HEK293 (cell line): Measurements from ENCODE around the gene KDELR1.

Experiments used
- CTCF ChIA-PET: fragments of 350-600 bp; formaldehyde crosslinking; extraction: SDS; loops from one replicate; lab custom pipeline; 2021; ENCODE audit warnings: antibody characterized with exemption; lab: Yijun Ruan, JAX
- POLR2A ChIA-PET: fragments of 300-600 bp; formaldehyde crosslinking; extraction: SDS; loops from one replicate; lab custom pipeline; 2020; ENCODE audit warnings: antibody characterized with exemption, inconsistent platforms; lab: Yijun Ruan, JAX
- H3K27ac ChIP-seq: fragments of 200-500 bp; sonication (Bioruptor generic); 2 replicates; pipeline ENCODE4 v1.5.1; 2014; ENCODE audit warnings: low read depth, low read length, control low read depth, inconsistent platforms; ENCODE audit errors: extremely low read depth
- H3K36me3 ChIP-seq, 2 experiments: fragments of 200-500 bp in 1 of 2; sonication (Bioruptor generic) in 1 of 2; 1 replicate in 1 of 2; 2 replicates in 1 of 2; pipeline ENCODE4 v1.5.1; 2014 to 2017; ENCODE audit warnings: inconsistent platforms in 2 of 2, low read length in 2 of 2; ENCODE audit not compliant: control insufficient read depth in 2 of 2, insufficient read depth in 1 of 2
- H3K4me1 ChIP-seq: fragments of 200-500 bp; sonication (Bioruptor generic); 2 replicates; pipeline ENCODE4 v1.5.1; 2014; ENCODE audit warnings: mild to moderate bottlenecking, low read length, inconsistent platforms; ENCODE audit not compliant: control insufficient read depth, insufficient read depth
- H3K4me3 ChIP-seq: 2 replicates; pipeline ENCODE4 v1.5.1; 2011; ENCODE audit warnings: low read depth, mild to moderate bottlenecking, control low read depth, low read length, moderate library complexity
- H3K9me3 ChIP-seq: fragments of 200-500 bp; sonication (Bioruptor generic); 2 replicates; pipeline ENCODE4 v1.5.1; 2014; ENCODE audit warnings: low read depth, low read length, inconsistent platforms; ENCODE audit not compliant: control insufficient read depth, insufficient read depth
- GLIS1 ChIP-seq: fragments of 450-650 bp; formaldehyde crosslinking; IDR thresholded peaks from 2 replicates; pipeline ENCODE4 v1.5.1; 2016; ENCODE audit warnings: missing biosample characterization, missing genetic modification characterization
- MEIS1 ChIP-seq: sonication (generic); formaldehyde crosslinking; IDR thresholded peaks from 2 replicates; pipeline ENCODE4 v1.8.1; 2022; ENCODE audit warnings: missing genetic modification reagents, mild to moderate bottlenecking, borderline replicate concordance
- MZF1 ChIP-seq: fragments of 450-650 bp; formaldehyde crosslinking; IDR thresholded peaks from 2 replicates; pipeline ENCODE4 v1.5.1; 2017; ENCODE audit warnings: missing biosample characterization, missing genetic modification characterization, borderline replicate concordance
- OSR2 ChIP-seq: fragments of 450-650 bp; formaldehyde crosslinking; IDR thresholded peaks from 2 replicates; pipeline ENCODE4 v1.5.1; 2016; ENCODE audit warnings: missing biosample characterization, missing genetic modification characterization
- PRDM1 ChIP-seq: fragments of 450-650 bp; formaldehyde crosslinking; IDR thresholded peaks from 2 replicates; pipeline ENCODE4; 2016; ENCODE audit warnings: missing biosample characterization, missing genetic modification characterization
- RBAK ChIP-seq: fragments of 450-650 bp; formaldehyde crosslinking; IDR thresholded peaks from 2 replicates; pipeline ENCODE4 v1.5.1; 2016; ENCODE audit warnings: missing biosample characterization, missing genetic modification characterization
- SP7 ChIP-seq: fragments of 450-650 bp; formaldehyde crosslinking; IDR thresholded peaks from 2 replicates; pipeline ENCODE4 v1.5.1; 2016; ENCODE audit warnings: missing biosample characterization, missing genetic modification characterization
- YY1 ChIP-seq: fragments of 450-650 bp; formaldehyde crosslinking; IDR thresholded peaks from 2 replicates; pipeline ENCODE4 v1.5.1; 2018; ENCODE audit warnings: missing biosample characterization, missing genetic modification characterization
- ZBTB17 ChIP-seq: fragments of 450-650 bp; formaldehyde crosslinking; IDR thresholded peaks from 2 replicates; pipeline ENCODE4 v1.5.1; 2016; ENCODE audit warnings: missing biosample characterization, missing genetic modification characterization
- ZNF18 ChIP-seq: fragments of 450-650 bp; formaldehyde crosslinking; IDR thresholded peaks from 2 replicates; pipeline ENCODE4 v1.5.1; 2016; ENCODE audit warnings: missing biosample characterization, missing genetic modification characterization
- ZNF214 ChIP-seq: fragments of 450-650 bp; formaldehyde crosslinking; IDR thresholded peaks from 2 replicates; pipeline ENCODE4 v1.5.1; 2017; ENCODE audit warnings: missing biosample characterization, mild to moderate bottlenecking, missing genetic modification characterization, borderline replicate concordance
- ZNF274 ChIP-seq, 2 experiments: fragments of 200-500 bp in 1 of 2; fragments of 450-650 bp in 1 of 2; sonication (Bioruptor generic) in 1 of 2; formaldehyde crosslinking in 1 of 2; IDR thresholded peaks; 2 replicates each; pipeline versions ENCODE4 v1.5.1 to v1.6.1; 2014 to 2016; ENCODE audit warnings: borderline replicate concordance in 1 of 2, inconsistent platforms in 1 of 2, low read length in 1 of 2, missing biosample characterization in 1 of 2, missing genetic modification characterization in 1 of 2
- ZNF292 ChIP-seq: fragments of 450-650 bp; formaldehyde crosslinking; IDR thresholded peaks from 2 replicates; pipeline ENCODE4 v1.5.1; 2016; ENCODE audit warnings: low read depth, missing biosample characterization, missing genetic modification characterization, borderline replicate concordance
- ZNF398 ChIP-seq: fragments of 450-650 bp; formaldehyde crosslinking; IDR thresholded peaks from 2 replicates; pipeline ENCODE4 v1.5.1; 2017; ENCODE audit warnings: missing biosample characterization, missing genetic modification characterization
- ZNF449 ChIP-seq: fragments of 450-650 bp; formaldehyde crosslinking; IDR thresholded peaks from 2 replicates; pipeline ENCODE4 v1.5.1; 2017; ENCODE audit warnings: missing biosample characterization, mild to moderate bottlenecking, missing genetic modification characterization, moderate library complexity
- ZNF510 ChIP-seq: fragments of 450-650 bp; formaldehyde crosslinking; IDR thresholded peaks from 2 replicates; pipeline ENCODE4 v1.5.1; 2018; ENCODE audit warnings: mild to moderate bottlenecking, missing genetic modification characterization, missing biosample characterization; ENCODE audit not compliant: insufficient replicate concordance
- ZNF558 ChIP-seq: fragments of 450-650 bp; formaldehyde crosslinking; IDR thresholded peaks from 2 replicates; pipeline ENCODE4 v1.5.1; 2016; ENCODE audit warnings: missing biosample characterization, missing genetic modification characterization
- ZNF626 ChIP-seq: fragments of 450-650 bp; sonication (Bioruptor Pico); formaldehyde crosslinking; IDR thresholded peaks from 2 replicates; pipeline ENCODE4 v1.5.1; 2018; ENCODE audit warnings: missing biosample characterization, missing genetic modification characterization, inconsistent platforms
- ZNF76 ChIP-seq: fragments of 450-650 bp; formaldehyde crosslinking; IDR thresholded peaks from 2 replicates; pipeline ENCODE4; 2016; ENCODE audit warnings: low read depth, missing biosample characterization, missing genetic modification characterization, borderline replicate concordance
- ZXDB ChIP-seq: fragments of 450-650 bp; formaldehyde crosslinking; IDR thresholded peaks from 2 replicates; pipeline ENCODE4 v1.5.1; 2016; ENCODE audit warnings: missing biosample characterization, missing genetic modification characterization

KDELR1 gene

GRCh38 chr19:48346191-48346590, 45.2 kb downstream of the KDELR1 start (continued):
- TF ChIP-seq ZNF449 (no peak), OSR2 (tag by site-specific recombination) (no peak), ZNF510 (tag by site-specific recombination) (no peak), SP7 (tag by site-specific recombination) (no peak), ZNF18 (tag by site-specific recombination) (no peak), ZNF398 (tag by site-specific recombination) (no peak), ZNF274 (IDR thresholded peaks at IDR 0.05; ENCODE audit: low read length) (no peak), ZNF274 (tag by site-specific recombination; IDR thresholded peaks at IDR 0.05; ENCODE audit: borderline replicate concordance) (no peak), ZXDB (tag by site-specific recombination) (no peak), ZNF214 (tag by site-specific recombination) (no peak), ZNF292 (tag by site-specific recombination) (no peak), MEIS1 (no peak)

- Histone ChIP-seq H3K9me3 (no peaks in the 10 kb centered on the region), H3K4me1 (no peaks in the 10 kb centered on the region), H3K27ac (no peak overlapping the region), H3K36me3 (no peaks in the 10 kb centered on the region; a peak in 1 of 3 replicates), H3K4me3 (no peak overlapping the region)
- TF ChIP-seq RBAK (tag by site-specific recombination) (no peak), ZNF626 (no peak), ZBTB17 (tag by site-specific recombination) (0 out of 2 replicates have a peak, but pooled peaks have one; percentile 24), ZNF558 (tag by site-specific recombination) (no peak), ZNF76 (tag by site-specific recombination) (peak; percentile 66; the same call in 1 of the 2 replicates), GLIS1 (tag by site-specific recombination) (0 out of 2 replicates have a peak, but pooled peaks have one; percentile 28)
- ChIA-PET CTCF (interaction anchor here (0.9 kb wide), 1 partner anchor 26 kb away, joined by 3 read pairs; no protein-coding TSS in a partner anchor), POLR2A (interaction anchor here (0.6 kb wide), 1 partner anchor 15 kb away, joined by 4 read pairs; no protein-coding TSS in a partner anchor)
These were observed 46.5 kb downstream of the KDELR1 start for GRCh38 chr19:48344892-48345291.

- CTCF ChIA-PET: interaction anchor here (1.1 kb wide), 1 partner anchor 9 kb away, joined by 3 read pairs; no protein-coding TSS in a partner anchor
- POLR2A ChIA-PET: no interaction called here
- Histone ChIP-seq H3K36me3 (no peaks in the 10 kb centered on the region; a peak in 1 of 3 replicates), H3K27ac (no peak overlapping the region), H3K4me1 (no peaks in the 10 kb centered on the region), H3K9me3 (no peaks in the 10 kb centered on the region), H3K4me3 (no peak overlapping the region)
- TF ChIP-seq PRDM1 (tag by site-specific recombination) (0 out of 2 replicates have a peak, but pooled peaks have one; percentile 52), MZF1 (tag by site-specific recombination) (peak; percentile 81; the same call in 1 of the 2 replicates), YY1 (tag by site-specific recombination) (no peak)
These were observed 48.4 kb downstream of the KDELR1 start for GRCh38 chr19:48342841-48343540.
